ENCODE measurements around the gene ESAM.

The ESAM gene

GRCh38 chr11:124732230-124732629, 29.9 kb downstream of the ESAM start:
- no peak for DNase-seq (ENCODE audit: low read depth)

- DNase-seq (ENCODE audit: low read depth), result no peak
Measured at GRCh38 chr11:124729571-124729970, 32.5 kb downstream of the ESAM start.

GRCh38 chr11:124728134-124728533, 34.0 kb downstream of the ESAM start:
- DNase-seq (ENCODE audit: low read depth), result no peak

GRCh38 chr11:124727474-124727873, 34.6 kb downstream of the ESAM start:
- DNase-seq (ENCODE audit: low read depth), result no peak

GRCh38 chr11:124725719-124726105, 36.4 kb downstream of the ESAM start:
- no peak for DNase-seq (ENCODE audit: low read depth)

GRCh38 chr11:124724979-124725718, 36.9 kb downstream of the ESAM start:
- no peak for DNase-seq (ENCODE audit: low read depth)

- no peak for DNase-seq (ENCODE audit: low read depth)
Measured at GRCh38 chr11:124722176-124722575, 39.9 kb downstream of the ESAM start.

- no peak for DNase-seq (ENCODE audit: low read depth)
Measured at GRCh38 chr11:124719534-124719933, 42.6 kb downstream of the ESAM start.

GRCh38 chr11:124718801-124719200, 43.3 kb downstream of the ESAM start:
- DNase-seq (ENCODE audit: low read depth), result no peak

GRCh38 chr11:124717786-124718651, 44.1 kb downstream of the ESAM start:
- no peak for DNase-seq (ENCODE audit: low read depth)

- DNase-seq (ENCODE audit: low read depth), result no peak
Measured at GRCh38 chr11:124717421-124717785, 44.7 kb downstream of the ESAM start.

GRCh38 chr11:124716591-124716990, 45.5 kb downstream of the ESAM start:
- DNase-seq (ENCODE audit: low read depth), result no peak

- DNase-seq (ENCODE audit: low read depth), result no peak
Measured at GRCh38 chr11:124712392-124712791, 49.7 kb downstream of the ESAM start.

- no peak for DNase-seq (ENCODE audit: low read depth)
Measured at GRCh38 chr11:124707829-124708228, 54.3 kb downstream of the ESAM start.

All from activated T-cell treated with anti-CD3 and anti-CD28 coated beads for 48 hours (primary cell).